Astrocyte (in vitro differentiated cells and primary cell): ENCODE data around the gene ERF. TPM values are rescaled to one million over a fixed set of nuclear protein-coding genes. Genes with fewer than 3 reads are reported as not detected.

ENCODE experiments used
- DNase-seq: peaks from one replicate; pipeline ENCODE4 v3.0.0-alpha.2; 2010; ENCODE audit warnings: low read depth
- FAIRE-seq: peaks from 2 replicates; lab custom pipeline; 2011; peaks lifted over from hg19 to GRCh38; lab: Jason Lieb, UNC
- H2AFZ ChIP-seq: 2 replicates; pipeline ENCODE4 v1.6.0; 2012; ENCODE audit warnings: low read depth, low read length, inconsistent platforms
- H3K27ac ChIP-seq: 2 replicates; pipeline ENCODE4 v1.5.1; 2011; ENCODE audit warnings: low read depth, low read length, inconsistent platforms
- H3K27me3 ChIP-seq: 2 replicates; pipeline ENCODE4 v1.6.0; 2011; ENCODE audit warnings: low read length, inconsistent platforms; ENCODE audit not compliant: insufficient read depth
- H3K36me3 ChIP-seq: 2 replicates; pipeline ENCODE4 v1.5.1; 2011; ENCODE audit warnings: low read length, inconsistent platforms; ENCODE audit not compliant: insufficient read depth
- H3K4me1 ChIP-seq: 2 replicates; pipeline ENCODE4 v1.5.1; 2011; ENCODE audit warnings: low read length, inconsistent platforms; ENCODE audit not compliant: insufficient read depth
- H3K4me2 ChIP-seq: 2 replicates; pipeline ENCODE4 v1.6.0; 2012; ENCODE audit warnings: low read length, inconsistent platforms
- H3K4me3 ChIP-seq: 2 replicates; pipeline ENCODE4 v1.5.1; 2011; ENCODE audit warnings: low read depth, mild to moderate bottlenecking, low read length, inconsistent platforms; ENCODE audit not compliant: insufficient read depth
- H3K79me2 ChIP-seq: 2 replicates; pipeline ENCODE4 v1.6.0; 2012; ENCODE audit warnings: mild to moderate bottlenecking, low read length, inconsistent platforms; ENCODE audit not compliant: insufficient read depth
- H3K9ac ChIP-seq: 2 replicates; pipeline ENCODE4 v1.6.0; 2012; ENCODE audit warnings: mild to moderate bottlenecking, low read length, inconsistent platforms
- H3K9me3 ChIP-seq: 2 replicates; pipeline ENCODE4 v1.5.1; 2012; ENCODE audit warnings: low read depth, mild to moderate bottlenecking, low read length, inconsistent platforms; ENCODE audit not compliant: insufficient read depth
- H4K20me1 ChIP-seq: 2 replicates; pipeline ENCODE4 v1.6.0; 2012; ENCODE audit warnings: low read length, inconsistent platforms; ENCODE audit not compliant: insufficient read depth
- H3K27ac Mint-ChIP-seq: one replicate; pipeline ENCODE4 v1.8.0; 2021; ENCODE audit warnings: mild to moderate bottlenecking, mixed read lengths; ENCODE audit not compliant: unreplicated experiment
- H3K27me3 Mint-ChIP-seq: one replicate; pipeline ENCODE4 v1.8.0; 2021; ENCODE audit warnings: low read depth, mixed read lengths; ENCODE audit not compliant: unreplicated experiment
- H3K36me3 Mint-ChIP-seq: one replicate; pipeline ENCODE4 v1.8.0; 2021; ENCODE audit warnings: low read depth, mixed read lengths; ENCODE audit not compliant: unreplicated experiment
- H3K4me1 Mint-ChIP-seq: one replicate; pipeline ENCODE4 v1.8.0; 2021; ENCODE audit warnings: low read depth, mixed read lengths; ENCODE audit not compliant: unreplicated experiment
- H3K4me3 Mint-ChIP-seq: one replicate; pipeline ENCODE4 v1.8.0; 2021; ENCODE audit warnings: mild to moderate bottlenecking, moderate library complexity, mixed read lengths; ENCODE audit not compliant: unreplicated experiment
- H3K9me3 Mint-ChIP-seq: one replicate; pipeline ENCODE4 v1.8.0; 2021; ENCODE audit warnings: mild to moderate bottlenecking, mixed read lengths; ENCODE audit not compliant: unreplicated experiment
- EZH2 ChIP-seq: IDR thresholded peaks from 2 replicates; pipeline ENCODE4 v1.6.1; 2012; ENCODE audit warnings: mild to moderate bottlenecking, low read length, inconsistent platforms; ENCODE audit not compliant: insufficient read depth
- total RNA-seq: library from RNA; stranded (reverse); gene quantifications from 2 replicates; pipeline ENCODE4 v1.2.1, GENCODE V29; 2021
- TF ChIP-seq, protein P1 (sequence below): IDR thresholded peaks from 2 replicates; pipeline ENCODE4 v1.5.1; 2011; ENCODE audit warnings: low read depth, mild to moderate bottlenecking, inconsistent platforms, low read length, moderate library complexity; ENCODE audit not compliant: insufficient read depth

ERF gene
- total RNA-seq, 1 donor from 2014 or later: 108 TPM

DNA sequence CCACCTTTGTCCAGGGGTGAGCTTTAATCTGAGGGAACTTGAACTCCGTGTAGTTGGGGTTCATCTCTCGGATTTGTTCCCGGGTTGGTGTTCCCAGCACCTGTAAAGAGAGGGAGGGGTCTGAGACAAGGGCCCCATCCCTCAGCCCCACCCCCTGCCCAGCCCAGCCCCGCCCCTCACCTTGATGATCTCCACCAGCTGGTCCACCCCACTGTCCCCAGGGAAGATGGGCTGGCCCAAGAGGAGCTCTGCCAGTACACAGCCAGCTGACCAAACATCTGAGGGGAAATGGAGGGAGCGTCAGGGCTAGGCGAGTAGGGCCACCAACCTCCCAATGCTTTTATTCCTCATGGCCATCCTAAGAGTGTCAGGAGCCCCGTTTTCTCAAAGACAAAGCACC, 21.8 kb downstream of the ERF start:
- peaks cover 7% of the 10 kb centered on the region for H3K4me1 Mint-ChIP-seq
- Histone ChIP-seq H3K27me3 (no peaks in the 10 kb centered on the region), H2AFZ (no peak overlapping the region), H3K4me1 (no peaks in the 10 kb centered on the region), H3K9me3 (no peaks in the 10 kb centered on the region), H3K4me2 (no peak overlapping the region), H3K27ac (no peak overlapping the region), H3K79me2 (peaks cover 51% of the 10 kb centered on the region), H3K36me3 (peaks cover 39% of the 10 kb centered on the region), H3K4me3 (no peak overlapping the region), H3K9ac (no peak overlapping the region), H4K20me1 (peaks cover 80% of the 10 kb centered on the region)
- DNase-seq: no peak
- no peak overlapping the region for H3K4me3 Mint-ChIP-seq
- H3K9me3 Mint-ChIP-seq: no peaks in the 10 kb centered on the region
- TF ChIP-seq EZH2: no peak
- H3K27me3 Mint-ChIP-seq: no peaks in the 10 kb centered on the region
- FAIRE-seq: no peak
- H3K27ac Mint-ChIP-seq: peak overlapping the region; percentile 81
- H3K36me3 Mint-ChIP-seq: peaks cover 34% of the 10 kb centered on the region

DNA sequence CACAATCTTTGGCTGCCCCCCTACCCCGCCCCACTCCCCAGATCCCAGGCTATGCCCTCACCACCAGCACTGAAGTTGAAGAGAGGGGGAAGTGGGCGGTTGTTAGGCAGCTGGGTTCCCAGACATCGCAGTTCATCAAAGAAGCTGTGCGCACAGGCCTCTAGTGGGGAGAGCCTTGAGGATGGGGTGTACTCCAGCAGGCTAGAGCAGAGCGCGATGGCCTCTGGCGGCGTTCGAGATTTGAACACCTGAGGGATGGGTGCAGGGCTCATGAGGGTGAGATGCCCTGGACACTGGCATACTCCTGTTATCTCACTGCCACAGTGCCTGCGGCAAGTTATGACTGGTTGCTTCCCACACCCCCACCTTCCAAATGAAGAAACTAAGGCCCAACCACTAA, 22.5 kb downstream of the ERF start:
- Histone ChIP-seq H4K20me1 (peaks cover 85% of the 10 kb centered on the region), H3K4me2 (no peak overlapping the region), H3K27ac (no peak overlapping the region), H3K4me1 (no peaks in the 10 kb centered on the region), H3K79me2 (peaks cover 55% of the 10 kb centered on the region), H3K27me3 (no peaks in the 10 kb centered on the region), H3K9me3 (no peaks in the 10 kb centered on the region), H2AFZ (no peak overlapping the region), H3K9ac (no peak overlapping the region), H3K4me3 (no peak overlapping the region), H3K36me3 (peaks cover 42% of the 10 kb centered on the region)
- TF ChIP-seq EZH2: no peak
- TF ChIP-seq, protein P1, sequence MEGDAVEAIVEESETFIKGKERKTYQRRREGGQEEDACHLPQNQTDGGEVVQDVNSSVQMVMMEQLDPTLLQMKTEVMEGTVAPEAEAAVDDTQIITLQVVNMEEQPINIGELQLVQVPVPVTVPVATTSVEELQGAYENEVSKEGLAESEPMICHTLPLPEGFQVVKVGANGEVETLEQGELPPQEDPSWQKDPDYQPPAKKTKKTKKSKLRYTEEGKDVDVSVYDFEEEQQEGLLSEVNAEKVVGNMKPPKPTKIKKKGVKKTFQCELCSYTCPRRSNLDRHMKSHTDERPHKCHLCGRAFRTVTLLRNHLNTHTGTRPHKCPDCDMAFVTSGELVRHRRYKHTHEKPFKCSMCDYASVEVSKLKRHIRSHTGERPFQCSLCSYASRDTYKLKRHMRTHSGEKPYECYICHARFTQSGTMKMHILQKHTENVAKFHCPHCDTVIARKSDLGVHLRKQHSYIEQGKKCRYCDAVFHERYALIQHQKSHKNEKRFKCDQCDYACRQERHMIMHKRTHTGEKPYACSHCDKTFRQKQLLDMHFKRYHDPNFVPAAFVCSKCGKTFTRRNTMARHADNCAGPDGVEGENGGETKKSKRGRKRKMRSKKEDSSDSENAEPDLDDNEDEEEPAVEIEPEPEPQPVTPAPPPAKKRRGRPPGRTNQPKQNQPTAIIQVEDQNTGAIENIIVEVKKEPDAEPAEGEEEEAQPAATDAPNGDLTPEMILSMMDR: no peak
- H3K4me3 Mint-ChIP-seq: no peak overlapping the region
- no peak overlapping the region for H3K27ac Mint-ChIP-seq
- FAIRE-seq (no peak), DNase-seq (no peak)
- no peaks in the 10 kb centered on the region for H3K9me3 Mint-ChIP-seq
- H3K4me1 Mint-ChIP-seq: peaks cover 7% of the 10 kb centered on the region
- H3K36me3 Mint-ChIP-seq: peaks cover 38% of the 10 kb centered on the region
- no peaks in the 10 kb centered on the region for H3K27me3 Mint-ChIP-seq

DNA sequence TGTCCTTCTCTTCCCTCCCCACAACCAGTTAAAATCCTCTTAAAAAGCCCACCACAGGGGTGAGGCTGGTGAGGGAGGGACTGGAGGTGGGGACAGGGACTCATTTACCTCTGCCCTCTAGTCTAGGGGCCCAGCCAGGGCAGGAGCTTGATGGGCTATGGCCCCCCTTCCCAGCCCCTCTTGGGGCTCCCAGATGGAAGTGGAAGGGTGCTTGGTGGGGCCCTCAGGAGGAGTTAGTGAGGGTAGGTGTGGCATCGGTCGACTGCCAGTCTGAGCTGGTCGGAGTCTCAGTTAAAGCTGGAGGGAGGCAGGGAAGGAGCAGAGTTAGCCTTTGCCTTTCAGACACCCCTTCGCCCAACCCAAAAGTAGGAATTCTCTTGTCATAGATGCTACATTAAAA, 24.4 kb downstream of the ERF start:
- no peak for TF ChIP-seq EZH2
- TF ChIP-seq, protein P1: no peak
- H2AFZ ChIP-seq: no peak overlapping the region
- peaks cover 8% of the 10 kb centered on the region for H3K4me1 ChIP-seq
- H3K27ac ChIP-seq: no peak overlapping the region
- no peaks in the 10 kb centered on the region for H3K27me3 ChIP-seq
- peaks cover 46% of the 10 kb centered on the region for H3K36me3 ChIP-seq
- peaks cover 41% of the 10 kb centered on the region for H3K36me3 Mint-ChIP-seq
- FAIRE-seq (no peak), DNase-seq (no peak)
- no peaks in the 10 kb centered on the region for H3K27me3 Mint-ChIP-seq
- H3K4me1 Mint-ChIP-seq: peaks cover 15% of the 10 kb centered on the region
- H3K79me2 ChIP-seq: peaks cover 61% of the 10 kb centered on the region
- H3K9me3 Mint-ChIP-seq: no peaks in the 10 kb centered on the region
- H3K4me3 Mint-ChIP-seq: no peak overlapping the region
- H3K9me3 ChIP-seq: no peaks in the 10 kb centered on the region
- no peak overlapping the region for H3K4me2 ChIP-seq
- H3K4me3 ChIP-seq: no peak overlapping the region
- H3K27ac Mint-ChIP-seq: no peak overlapping the region
- H4K20me1 ChIP-seq: peaks cover 93% of the 10 kb centered on the region
- no peak overlapping the region for H3K9ac ChIP-seq
